ENCODE results near the gene KIAA0319L.

DNA sequence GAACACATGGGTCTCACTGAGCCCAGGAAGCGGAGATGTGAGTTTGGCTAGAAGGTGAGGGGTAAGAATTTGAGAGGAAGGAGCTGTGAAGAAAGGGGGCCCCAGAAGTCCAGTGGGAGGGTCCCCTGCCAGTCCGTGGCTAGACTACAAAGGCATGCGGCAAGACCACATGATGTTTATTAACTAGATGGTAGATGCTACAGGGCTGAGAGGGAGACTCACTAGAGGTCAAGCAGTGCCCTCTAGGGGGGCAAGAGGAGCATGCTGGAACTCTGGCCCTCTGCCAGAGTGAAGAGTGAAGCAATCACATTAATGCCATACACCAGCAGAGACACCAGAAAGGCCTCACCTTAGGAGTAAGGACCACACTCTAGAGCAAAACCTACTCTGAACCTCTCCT lies 12.2 kb downstream of the KIAA0319L start:
- TF ChIP-seq, protein P1, sequence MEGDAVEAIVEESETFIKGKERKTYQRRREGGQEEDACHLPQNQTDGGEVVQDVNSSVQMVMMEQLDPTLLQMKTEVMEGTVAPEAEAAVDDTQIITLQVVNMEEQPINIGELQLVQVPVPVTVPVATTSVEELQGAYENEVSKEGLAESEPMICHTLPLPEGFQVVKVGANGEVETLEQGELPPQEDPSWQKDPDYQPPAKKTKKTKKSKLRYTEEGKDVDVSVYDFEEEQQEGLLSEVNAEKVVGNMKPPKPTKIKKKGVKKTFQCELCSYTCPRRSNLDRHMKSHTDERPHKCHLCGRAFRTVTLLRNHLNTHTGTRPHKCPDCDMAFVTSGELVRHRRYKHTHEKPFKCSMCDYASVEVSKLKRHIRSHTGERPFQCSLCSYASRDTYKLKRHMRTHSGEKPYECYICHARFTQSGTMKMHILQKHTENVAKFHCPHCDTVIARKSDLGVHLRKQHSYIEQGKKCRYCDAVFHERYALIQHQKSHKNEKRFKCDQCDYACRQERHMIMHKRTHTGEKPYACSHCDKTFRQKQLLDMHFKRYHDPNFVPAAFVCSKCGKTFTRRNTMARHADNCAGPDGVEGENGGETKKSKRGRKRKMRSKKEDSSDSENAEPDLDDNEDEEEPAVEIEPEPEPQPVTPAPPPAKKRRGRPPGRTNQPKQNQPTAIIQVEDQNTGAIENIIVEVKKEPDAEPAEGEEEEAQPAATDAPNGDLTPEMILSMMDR (IDR thresholded peaks at IDR 0.05), result peak; percentile 39
- TF ChIP-seq, protein P2, sequence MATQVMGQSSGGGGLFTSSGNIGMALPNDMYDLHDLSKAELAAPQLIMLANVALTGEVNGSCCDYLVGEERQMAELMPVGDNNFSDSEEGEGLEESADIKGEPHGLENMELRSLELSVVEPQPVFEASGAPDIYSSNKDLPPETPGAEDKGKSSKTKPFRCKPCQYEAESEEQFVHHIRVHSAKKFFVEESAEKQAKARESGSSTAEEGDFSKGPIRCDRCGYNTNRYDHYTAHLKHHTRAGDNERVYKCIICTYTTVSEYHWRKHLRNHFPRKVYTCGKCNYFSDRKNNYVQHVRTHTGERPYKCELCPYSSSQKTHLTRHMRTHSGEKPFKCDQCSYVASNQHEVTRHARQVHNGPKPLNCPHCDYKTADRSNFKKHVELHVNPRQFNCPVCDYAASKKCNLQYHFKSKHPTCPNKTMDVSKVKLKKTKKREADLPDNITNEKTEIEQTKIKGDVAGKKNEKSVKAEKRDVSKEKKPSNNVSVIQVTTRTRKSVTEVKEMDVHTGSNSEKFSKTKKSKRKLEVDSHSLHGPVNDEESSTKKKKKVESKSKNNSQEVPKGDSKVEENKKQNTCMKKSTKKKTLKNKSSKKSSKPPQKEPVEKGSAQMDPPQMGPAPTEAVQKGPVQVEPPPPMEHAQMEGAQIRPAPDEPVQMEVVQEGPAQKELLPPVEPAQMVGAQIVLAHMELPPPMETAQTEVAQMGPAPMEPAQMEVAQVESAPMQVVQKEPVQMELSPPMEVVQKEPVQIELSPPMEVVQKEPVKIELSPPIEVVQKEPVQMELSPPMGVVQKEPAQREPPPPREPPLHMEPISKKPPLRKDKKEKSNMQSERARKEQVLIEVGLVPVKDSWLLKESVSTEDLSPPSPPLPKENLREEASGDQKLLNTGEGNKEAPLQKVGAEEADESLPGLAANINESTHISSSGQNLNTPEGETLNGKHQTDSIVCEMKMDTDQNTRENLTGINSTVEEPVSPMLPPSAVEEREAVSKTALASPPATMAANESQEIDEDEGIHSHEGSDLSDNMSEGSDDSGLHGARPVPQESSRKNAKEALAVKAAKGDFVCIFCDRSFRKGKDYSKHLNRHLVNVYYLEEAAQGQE (IDR thresholded peaks at IDR 0.05; ENCODE audit: insufficient read depth in 1 of 2, low read depth in 2 of 2, low read length in 1 of 2), result no peak
- no peak for TF ChIP-seq POLR2AphosphoS5 (IDR thresholded peaks at IDR 0.05; ENCODE audit: low read depth, low read length)

Measured in Panc1 (cell line).